GM23338 (cell line): ENCODE measurements around the gene HLA-B. TPM values are rescaled to one million over a fixed set of nuclear protein-coding genes. Genes with fewer than 3 reads are reported as not detected.

ENCODE experiments used
- ATAC-seq: fragments of 200-7000 bp; cut with Tn5 transposase; 3 replicates; pipeline ENCODE4 v1.9.1; 2020
- DNase-seq: peaks from one replicate; pipeline ENCODE4 v3.0.0-alpha.2; 2015; ENCODE audit warnings: low spot score
- H2AFZ ChIP-seq: fragments of 200-600 bp; sonication (generic); 2 replicates; pipeline ENCODE4 v1.8.0; 2016; ENCODE audit warnings: antibody characterized with exemption, mild to moderate bottlenecking, moderate library complexity
- H3F3A ChIP-seq: fragments of 200-600 bp; sonication (generic); replicated peaks from 2 replicates; pipeline ENCODE4 v1.8.0; 2017; ENCODE audit warnings: antibody characterized with exemption, mixed run types, low read depth
- H3K27ac ChIP-seq: fragments of 200-600 bp; sonication (generic); 2 replicates; pipeline ENCODE4 v1.6.1; 2016; ENCODE audit warnings: low read depth
- H3K27me3 ChIP-seq: fragments of 200-600 bp; sonication (generic); 2 replicates; pipeline ENCODE4 v1.8.0; 2016; ENCODE audit warnings: mild to moderate bottlenecking, mixed run types, moderate library complexity; ENCODE audit not compliant: insufficient read depth
- H3K36me3 ChIP-seq: fragments of 200-600 bp; sonication (generic); 2 replicates; pipeline ENCODE4 v1.8.0; 2016; ENCODE audit warnings: mild to moderate bottlenecking; ENCODE audit not compliant: insufficient read depth
- H3K4me1 ChIP-seq: fragments of 200-600 bp; sonication (generic); 2 replicates; pipeline ENCODE4 v1.8.0; 2016; ENCODE audit warnings: mild to moderate bottlenecking, moderate library complexity; ENCODE audit not compliant: insufficient read depth
- H3K4me2 ChIP-seq: fragments of 200-600 bp; sonication (generic); 2 replicates; pipeline ENCODE4 v1.7.1; 2017; ENCODE audit warnings: mixed run types
- H3K4me3 ChIP-seq: fragments of 200-600 bp; sonication (generic); 2 replicates; pipeline ENCODE4 v1.6.1; 2016; ENCODE audit warnings: mixed run types
- H3K79me2 ChIP-seq: fragments of 200-600 bp; sonication (generic); replicated peaks from 2 replicates; pipeline ENCODE4 v1.8.0; 2017; ENCODE audit warnings: mild to moderate bottlenecking; ENCODE audit not compliant: insufficient read depth
- H3K9me2 ChIP-seq: fragments of 200-600 bp; sonication (generic); 2 replicates; pipeline ENCODE4 v1.8.0; 2017; ENCODE audit not compliant: insufficient read depth
- H4K20me1 ChIP-seq: fragments of 200-600 bp; sonication (generic); replicated peaks from 2 replicates; pipeline ENCODE4 v1.8.0; 2017; ENCODE audit warnings: mild to moderate bottlenecking; ENCODE audit not compliant: insufficient read depth
- H3K27ac Mint-ChIP-seq: 2 replicates; pipeline ENCODE4 v1.8.0; 2020; ENCODE audit warnings: inconsistent platforms, mild to moderate bottlenecking, moderate library complexity, mixed read lengths
- H3K27me3 Mint-ChIP-seq: 3 replicates; pipeline ENCODE4 v1.8.0; 2022; ENCODE audit warnings: low read depth, mild to moderate bottlenecking, moderate library complexity, mixed read lengths, inconsistent platforms; ENCODE audit not compliant: insufficient read depth, poor library complexity
- H3K36me3 Mint-ChIP-seq: 3 replicates; pipeline ENCODE4 v1.8.0; 2021; ENCODE audit warnings: low read depth, mild to moderate bottlenecking, inconsistent platforms, moderate library complexity, mixed read lengths
- H3K4me1 Mint-ChIP-seq: 3 replicates; pipeline ENCODE4 v1.8.0; 2020; ENCODE audit warnings: mild to moderate bottlenecking, inconsistent platforms, mixed read lengths
- H3K4me3 Mint-ChIP-seq: 3 replicates; pipeline ENCODE4 v1.8.0; 2021; ENCODE audit warnings: moderate library complexity, mild to moderate bottlenecking, inconsistent platforms, mixed read lengths
- H3K9me3 Mint-ChIP-seq: 3 replicates; pipeline ENCODE4 v1.8.0; 2020; ENCODE audit warnings: moderate library complexity, mild to moderate bottlenecking, inconsistent platforms, mixed read lengths
- EZH2 ChIP-seq: fragments of 200-600 bp; sonication (generic); IDR thresholded peaks from one replicate; pipeline ENCODE4 v1.8.0; 2017; ENCODE audit warnings: antibody characterized with exemption, mild to moderate bottlenecking, low read depth; ENCODE audit not compliant: unreplicated experiment
- EZH2phosphoT487 ChIP-seq: fragments of 200-600 bp; sonication (generic); IDR thresholded peaks from one replicate; pipeline ENCODE4 v1.8.1; 2018; ENCODE audit warnings: antibody characterized with exemption; ENCODE audit not compliant: unreplicated experiment
- JUNB ChIP-seq: IDR thresholded peaks from one replicate; pipeline ENCODE4 v1.6.1; 2016; ENCODE audit warnings: antibody characterized with exemption; ENCODE audit not compliant: unreplicated experiment
- NANOG ChIP-seq: IDR thresholded peaks from 2 replicates; pipeline ENCODE4 v1.6.1; 2016; ENCODE audit warnings: antibody characterized with exemption, borderline replicate concordance
- POLR2AphosphoS5 ChIP-seq: IDR thresholded peaks from 2 replicates; pipeline ENCODE4 v1.6.1; 2016; ENCODE audit warnings: antibody characterized with exemption, low read depth
- ZNF114 ChIP-seq: fragments of 250-450 bp; sonication (Bioruptor Pico); IDR thresholded peaks from 2 replicates; pipeline ENCODE4 v1.5.0; 2020; ENCODE audit warnings: mild to moderate bottlenecking, moderate library complexity
- ZNF331 ChIP-seq: fragments of 250-450 bp; sonication (Bioruptor Pico); IDR thresholded peaks from 2 replicates; pipeline ENCODE4 v1.5.0; 2020; ENCODE audit warnings: low read depth, mild to moderate bottlenecking, moderate library complexity
- polyA plus RNA-seq: library from polyadenylated mRNA; unstranded; fragments of >200 nt; fragmentation: Nextera tagmentation; extraction: Ambion mirVana; gene quantifications from 2 replicates; pipeline ENCODE4 v1.2.1, GENCODE V29; 2016
- total RNA-seq: library from RNA; depleted of rRNA; stranded (reverse); fragments of >200 nt; shearing (Covaris generic); gene quantifications from 2 replicates; pipeline ENCODE4 v1.2.3, GENCODE V29; 2014
- TF ChIP-seq, protein P1 (sequence below), 2 experiments: fragments of 200-600 bp in 1 of 2; sonication (generic) in 1 of 2; conservative IDR thresholded peaks; 2 replicates each; pipeline versions ENCODE4 v1.5.1 to v1.6.1; 2016 to 2017; ENCODE audit warnings: antibody characterized with exemption in 2 of 2, low read depth in 2 of 2, mild to moderate bottlenecking in 2 of 2, moderate library complexity in 1 of 2
- TF ChIP-seq, protein P2 (sequence below): IDR thresholded peaks from one replicate; pipeline ENCODE4 v1.6.1; 2018; ENCODE audit warnings: antibody characterized with exemption; ENCODE audit not compliant: unreplicated experiment

HLA-B gene
- total and polyA plus RNA-seq, 2 experiments from 2014 or later, result 44.3 to 86.0 TPM

DNA sequence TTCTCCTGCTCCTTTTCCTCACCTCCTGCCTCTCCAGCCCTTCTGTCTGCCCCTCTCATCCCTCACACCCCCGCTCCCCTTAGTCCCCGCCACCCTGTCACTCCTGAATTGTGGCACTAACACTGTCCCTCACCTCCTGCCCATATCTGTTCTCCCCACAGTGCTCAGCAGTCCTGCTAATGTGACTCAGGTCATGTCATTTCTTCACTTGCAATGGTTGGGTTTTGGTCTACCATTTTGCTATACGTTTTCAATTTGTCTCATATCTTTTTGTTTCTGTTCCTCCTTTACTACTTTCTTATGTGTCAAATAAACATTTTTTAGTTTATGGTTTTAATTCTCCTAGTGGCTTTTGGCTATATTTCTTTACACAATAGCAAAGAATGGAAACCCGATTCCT is 1.3 kb upstream of the HLA-B start:
- Histone ChIP-seq H3K79me2 (no peaks in the 10 kb centered on the region), H3F3A (no peaks in the 10 kb centered on the region), H3K4me3 (no peak overlapping the region), H3K36me3 (no peaks in the 10 kb centered on the region), H3K4me2 (no peak overlapping the region), H3K4me1 (no peaks in the 10 kb centered on the region), H3K27ac (no peak overlapping the region), H4K20me1 (no peaks in the 10 kb centered on the region), H3K27me3 (peaks cover 50% of the 10 kb centered on the region), H3K9me2 (no peaks in the 10 kb centered on the region), H2AFZ (no peak overlapping the region)
- peaks cover 21% of the 10 kb centered on the region for H3K36me3 Mint-ChIP-seq
- ATAC-seq (no peak), DNase-seq (no peak)
- H3K27me3 Mint-ChIP-seq, result peaks cover 37% of the 10 kb centered on the region
- H3K4me1 Mint-ChIP-seq, result peaks cover 2% of the 10 kb centered on the region; the same call in 2 of the 3 replicates
- H3K4me3 Mint-ChIP-seq, result 0 out of 3 replicates have a peak overlapping the region, but pooled peaks have one; percentile 86
- no peaks in the 10 kb centered on the region; the same call in 2 of the 3 replicates for H3K9me3 Mint-ChIP-seq
- TF ChIP-seq, protein P1, sequence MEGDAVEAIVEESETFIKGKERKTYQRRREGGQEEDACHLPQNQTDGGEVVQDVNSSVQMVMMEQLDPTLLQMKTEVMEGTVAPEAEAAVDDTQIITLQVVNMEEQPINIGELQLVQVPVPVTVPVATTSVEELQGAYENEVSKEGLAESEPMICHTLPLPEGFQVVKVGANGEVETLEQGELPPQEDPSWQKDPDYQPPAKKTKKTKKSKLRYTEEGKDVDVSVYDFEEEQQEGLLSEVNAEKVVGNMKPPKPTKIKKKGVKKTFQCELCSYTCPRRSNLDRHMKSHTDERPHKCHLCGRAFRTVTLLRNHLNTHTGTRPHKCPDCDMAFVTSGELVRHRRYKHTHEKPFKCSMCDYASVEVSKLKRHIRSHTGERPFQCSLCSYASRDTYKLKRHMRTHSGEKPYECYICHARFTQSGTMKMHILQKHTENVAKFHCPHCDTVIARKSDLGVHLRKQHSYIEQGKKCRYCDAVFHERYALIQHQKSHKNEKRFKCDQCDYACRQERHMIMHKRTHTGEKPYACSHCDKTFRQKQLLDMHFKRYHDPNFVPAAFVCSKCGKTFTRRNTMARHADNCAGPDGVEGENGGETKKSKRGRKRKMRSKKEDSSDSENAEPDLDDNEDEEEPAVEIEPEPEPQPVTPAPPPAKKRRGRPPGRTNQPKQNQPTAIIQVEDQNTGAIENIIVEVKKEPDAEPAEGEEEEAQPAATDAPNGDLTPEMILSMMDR (conservative IDR thresholded peaks at IDR 0.05; ENCODE audit: low read depth in 2 of 2), result no peak
- no peak for TF ChIP-seq NANOG
- no peak for TF ChIP-seq EZH2phosphoT487
- no peak for TF ChIP-seq POLR2AphosphoS5
- TF ChIP-seq ZNF114 (CRISPR knock-in tag), result no peak
- H3K27ac Mint-ChIP-seq, result no peak overlapping the region

DNA sequence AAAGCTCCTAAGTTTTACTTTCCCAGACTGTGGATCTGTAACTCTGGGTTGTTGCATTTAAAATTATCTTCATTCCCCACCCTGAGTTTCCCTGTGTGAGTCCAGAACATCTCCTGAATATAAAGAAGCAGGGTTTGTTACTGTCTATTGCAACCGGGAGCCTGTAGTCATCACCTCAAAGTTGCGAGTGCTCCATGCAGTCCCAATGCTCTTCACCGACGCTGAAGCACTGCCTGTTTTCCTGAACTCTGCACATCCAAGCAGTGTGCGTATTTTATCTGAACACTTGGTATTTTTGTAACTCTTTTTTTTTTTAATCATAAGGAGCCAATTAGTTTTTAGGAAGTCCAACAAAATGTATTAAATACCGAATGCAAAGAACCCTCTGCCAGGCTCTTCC is 907 bp upstream of the HLA-B start:
- no peaks in the 10 kb centered on the region for H3K79me2 ChIP-seq
- no peak overlapping the region for H3K4me3 ChIP-seq
- no peaks in the 10 kb centered on the region for H3K36me3 ChIP-seq
- no peak overlapping the region for H2AFZ ChIP-seq
- Mint-ChIP-seq H3K27me3 (peaks cover 37% of the 10 kb centered on the region), H3K9me3 (no peaks in the 10 kb centered on the region; the same call in 2 of the 3 replicates), H3K36me3 (peaks cover 22% of the 10 kb centered on the region), H3K4me1 (peaks cover 2% of the 10 kb centered on the region; the same call in 2 of the 3 replicates), H3K4me3 (peak overlapping the region; percentile 86; the same call in 2 of the 3 replicates), H3K27ac (no peak overlapping the region)
- H3K9me2 ChIP-seq, result no peaks in the 10 kb centered on the region
- ATAC-seq, result no peak
- peaks cover 50% of the 10 kb centered on the region for H3K27me3 ChIP-seq
- DNase-seq, result no peak
- H3K27ac ChIP-seq, result no peak overlapping the region
- H3F3A ChIP-seq, result no peaks in the 10 kb centered on the region
- H3K4me2 ChIP-seq, result no peak overlapping the region
- no peaks in the 10 kb centered on the region for H4K20me1 ChIP-seq
- H3K4me1 ChIP-seq, result no peaks in the 10 kb centered on the region
- TF ChIP-seq, protein P2, sequence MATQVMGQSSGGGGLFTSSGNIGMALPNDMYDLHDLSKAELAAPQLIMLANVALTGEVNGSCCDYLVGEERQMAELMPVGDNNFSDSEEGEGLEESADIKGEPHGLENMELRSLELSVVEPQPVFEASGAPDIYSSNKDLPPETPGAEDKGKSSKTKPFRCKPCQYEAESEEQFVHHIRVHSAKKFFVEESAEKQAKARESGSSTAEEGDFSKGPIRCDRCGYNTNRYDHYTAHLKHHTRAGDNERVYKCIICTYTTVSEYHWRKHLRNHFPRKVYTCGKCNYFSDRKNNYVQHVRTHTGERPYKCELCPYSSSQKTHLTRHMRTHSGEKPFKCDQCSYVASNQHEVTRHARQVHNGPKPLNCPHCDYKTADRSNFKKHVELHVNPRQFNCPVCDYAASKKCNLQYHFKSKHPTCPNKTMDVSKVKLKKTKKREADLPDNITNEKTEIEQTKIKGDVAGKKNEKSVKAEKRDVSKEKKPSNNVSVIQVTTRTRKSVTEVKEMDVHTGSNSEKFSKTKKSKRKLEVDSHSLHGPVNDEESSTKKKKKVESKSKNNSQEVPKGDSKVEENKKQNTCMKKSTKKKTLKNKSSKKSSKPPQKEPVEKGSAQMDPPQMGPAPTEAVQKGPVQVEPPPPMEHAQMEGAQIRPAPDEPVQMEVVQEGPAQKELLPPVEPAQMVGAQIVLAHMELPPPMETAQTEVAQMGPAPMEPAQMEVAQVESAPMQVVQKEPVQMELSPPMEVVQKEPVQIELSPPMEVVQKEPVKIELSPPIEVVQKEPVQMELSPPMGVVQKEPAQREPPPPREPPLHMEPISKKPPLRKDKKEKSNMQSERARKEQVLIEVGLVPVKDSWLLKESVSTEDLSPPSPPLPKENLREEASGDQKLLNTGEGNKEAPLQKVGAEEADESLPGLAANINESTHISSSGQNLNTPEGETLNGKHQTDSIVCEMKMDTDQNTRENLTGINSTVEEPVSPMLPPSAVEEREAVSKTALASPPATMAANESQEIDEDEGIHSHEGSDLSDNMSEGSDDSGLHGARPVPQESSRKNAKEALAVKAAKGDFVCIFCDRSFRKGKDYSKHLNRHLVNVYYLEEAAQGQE, result no peak
- TF ChIP-seq JUNB (no peak), ZNF331 (no peak), POLR2AphosphoS5 (no peak), EZH2phosphoT487 (no peak), ZNF114 (CRISPR knock-in tag) (no peak), EZH2 (no peak)
